H1 (cell line): ENCODE data around the gene UQCRC2. TPM values are rescaled to one million over a fixed set of nuclear protein-coding genes. Genes with fewer than 3 reads are reported as not detected.

Experiments
- ASH2L ChIP-seq: fragments of 200-600, 300-600 bp; sonication (generic); IDR thresholded peaks from one replicate; pipeline ENCODE4 v1.7.1; 2017; ENCODE audit warnings: low read length
- CBX8 ChIP-seq: fragments of 300-800, 300-1000 bp; sonication (generic); IDR thresholded peaks from 2 replicates; pipeline ENCODE4 v1.7.1; 2016; ENCODE audit warnings: low read depth, low read length, borderline replicate concordance
- CREB1 ChIP-seq: IDR thresholded peaks from 2 replicates; pipeline ENCODE4 v1.6.1; 2012; ENCODE audit warnings: inconsistent platforms
- EGR1 ChIP-seq: IDR thresholded peaks from 2 replicates; pipeline ENCODE4 v1.6.1; 2011; ENCODE audit warnings: low read depth, low read length, borderline replicate concordance
- GABPA ChIP-seq: IDR thresholded peaks from 2 replicates; pipeline ENCODE4 v1.6.1; 2011; ENCODE audit warnings: mild to moderate bottlenecking, low read length, moderate library complexity, borderline replicate concordance; ENCODE audit not compliant: insufficient read depth
- HDAC2 ChIP-seq, 2 experiments: fragments of 300-600 bp in 1 of 2; sonication (generic) in 1 of 2; IDR thresholded peaks; 2 replicates each; pipeline ENCODE4 v1.6.1; 2011 to 2012; ENCODE audit warnings: low read depth in 2 of 2, low read length in 2 of 2, mild to moderate bottlenecking in 2 of 2, moderate library complexity in 2 of 2, borderline replicate concordance in 1 of 2, inconsistent platforms in 1 of 2
- NRF1 ChIP-seq: IDR thresholded peaks from 2 replicates; pipeline ENCODE4 v1.6.1; 2011; ENCODE audit warnings: mild to moderate bottlenecking, low read depth, low read length, improper control_type of control experiment
- PHF8 ChIP-seq: fragments of 200-600 bp; sonication (generic); conservative IDR thresholded peaks from 2 replicates; pipeline ENCODE4 v1.7.1; 2012; ENCODE audit warnings: low read depth, mild to moderate bottlenecking, inconsistent platforms, low read length, moderate library complexity
- POLR2A ChIP-seq, 2 experiments: IDR thresholded peaks; 1 replicate in 1 of 2; 2 replicates in 1 of 2; pipeline ENCODE4 v1.6.1; 2011; ENCODE audit warnings: low read depth in 2 of 2, low read length in 2 of 2, mild to moderate bottlenecking in 2 of 2; ENCODE audit errors: control extremely low read depth in 1 of 2
- RXRA ChIP-seq: IDR thresholded peaks from 2 replicates; pipeline ENCODE4 v1.6.1; 2011; ENCODE audit warnings: low read depth, mild to moderate bottlenecking, low read length, moderate library complexity; ENCODE audit not compliant: insufficient read depth
- SIN3A ChIP-seq, 2 experiments: IDR thresholded peaks in 1 of 2; conservative IDR thresholded peaks in 1 of 2; 2 replicates each; pipeline ENCODE4 v1.6.1; 2011 to 2012; ENCODE audit warnings: low read length in 2 of 2, improper control_type of control experiment in 1 of 2, low read depth in 1 of 2, mild to moderate bottlenecking in 1 of 2
- SIRT6 ChIP-seq: IDR thresholded peaks from one replicate; pipeline ENCODE4 v1.7.1; 2012; ENCODE audit warnings: low read length, inconsistent platforms
- SP2 ChIP-seq: IDR thresholded peaks from 2 replicates; pipeline ENCODE4 v1.6.1; 2012; ENCODE audit warnings: mild to moderate bottlenecking, low read length, inconsistent platforms
- TCF12 ChIP-seq: IDR thresholded peaks from 2 replicates; pipeline ENCODE4 v1.6.1; 2011; ENCODE audit warnings: low read depth, mild to moderate bottlenecking, low read length
- polyA plus RNA-seq, 7 experiments: library from polyadenylated mRNA; depleted of rRNA in 3 of 7; stranded (reverse) in 5 of 7; unstranded in 2 of 7; fragments of >200 nt in 5 of 7; fragments of 200-250 nt in 2 of 7; gene quantifications; 1 replicate in 5 of 7; 2 replicates in 1 of 7; 4 replicates in 1 of 7; pipeline versions ENCODE4 v1.2.1 to v1.2.3, GENCODE V29; 2011 to 2013; ENCODE audit warnings: missing spikeins in 2 of 7, mixed read lengths in 2 of 7
- total RNA-seq: library from RNA; stranded (reverse); fragmentation: NEBNext Ultra II Directional; extraction: Animal tissue kit (Norgen Biotek cat#: 25700); gene quantifications from 2 replicates; pipeline ENCODE4 v1.2.1, GENCODE V29; 2021
- TF ChIP-seq, protein P1 (sequence below): IDR thresholded peaks from 2 replicates; pipeline ENCODE4 v1.6.1; 2011; ENCODE audit warnings: low read depth, mild to moderate bottlenecking, low read length; ENCODE audit not compliant: insufficient read depth
- TF ChIP-seq, protein P2 (sequence below): IDR thresholded peaks from 2 replicates; pipeline ENCODE4 v1.6.1; 2012; ENCODE audit warnings: inconsistent platforms
- TF ChIP-seq, protein P3 (sequence below): IDR thresholded peaks from 2 replicates; pipeline ENCODE4 v1.6.1; 2011; ENCODE audit warnings: low read length, improper control_type of control experiment

UQCRC2 gene
- total and polyA plus RNA-seq, 2 of the 8 experiments (the other 6 are each of a cell fraction or from before 2014, with no cell fraction given): 94.4 to 182 TPM

DNA sequence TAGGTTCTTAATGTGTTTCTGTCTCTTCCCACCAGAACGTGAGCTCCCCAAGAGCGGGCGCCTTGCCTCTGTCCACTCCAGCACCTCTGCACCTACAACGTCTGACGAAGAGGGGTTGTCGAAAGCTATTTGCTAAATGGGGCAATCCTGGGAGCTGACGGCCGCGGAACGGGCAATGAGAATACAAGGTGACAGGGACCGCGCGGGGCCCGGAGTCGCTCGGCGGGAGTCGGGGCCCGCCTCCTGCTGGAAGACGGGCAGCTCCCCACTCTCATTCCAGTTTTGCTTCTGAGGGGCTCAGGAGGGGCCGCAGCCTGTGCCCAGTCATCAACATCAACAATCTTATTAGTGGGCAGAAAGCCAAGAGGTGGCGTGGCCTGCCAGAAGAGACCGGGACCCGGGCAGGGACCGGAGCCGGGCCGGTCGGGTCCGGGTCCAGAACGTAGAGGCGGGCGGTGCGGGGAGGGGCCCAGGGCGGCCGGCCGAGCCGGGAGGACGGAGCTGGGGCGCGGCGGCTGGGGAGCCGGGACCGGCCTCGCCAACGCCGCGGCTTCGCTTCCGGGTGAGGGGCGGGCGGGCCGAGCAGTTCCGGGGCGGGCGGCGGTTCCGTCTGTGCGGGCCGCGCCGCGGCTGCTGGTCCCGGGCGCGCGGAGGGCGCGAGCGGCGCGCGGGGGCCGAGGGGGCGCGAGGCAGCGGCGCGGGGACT, 54.5 kb downstream of the UQCRC2 start, which contains the start of gene MOSMO (continued):
- TF ChIP-seq, protein P1, sequence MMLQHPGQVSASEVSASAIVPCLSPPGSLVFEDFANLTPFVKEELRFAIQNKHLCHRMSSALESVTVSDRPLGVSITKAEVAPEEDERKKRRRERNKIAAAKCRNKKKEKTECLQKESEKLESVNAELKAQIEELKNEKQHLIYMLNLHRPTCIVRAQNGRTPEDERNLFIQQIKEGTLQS: no peak
- TF ChIP-seq SIRT6 (no peak), POLR2A (IDR thresholded peaks at IDR 0.05; ENCODE audit: control extremely low read depth in 1 of 2, low read depth in 2 of 2, low read length in 2 of 2) (no peak), SIN3A (conservative IDR thresholded peaks at IDR 0.05 in 1 of 2, IDR thresholded peaks at IDR 0.05 in 1 of 2; ENCODE audit: low read depth in 1 of 2, low read length in 2 of 2) (peak; percentile 71 to 87; a peak in 3 of 4 replicates), SP2 (no peak), EGR1 (no peak), NRF1 (no peak), CBX8 (no peak), TCF12 (no peak), HDAC2 (IDR thresholded peaks at IDR 0.05; ENCODE audit: borderline replicate concordance in 1 of 2, low read depth in 2 of 2, low read length in 2 of 2) (0 out of 4 replicates have a peak, but pooled peaks have one; percentile 15 to 29), CREB1 (no peak), GABPA (peak; percentile 87; the same call in 1 of the 2 replicates), ASH2L (peak; percentile 89), RXRA (no peak), PHF8 (peak; percentile 60; the same call in 1 of the 2 replicates)
- TF ChIP-seq, protein P2, sequence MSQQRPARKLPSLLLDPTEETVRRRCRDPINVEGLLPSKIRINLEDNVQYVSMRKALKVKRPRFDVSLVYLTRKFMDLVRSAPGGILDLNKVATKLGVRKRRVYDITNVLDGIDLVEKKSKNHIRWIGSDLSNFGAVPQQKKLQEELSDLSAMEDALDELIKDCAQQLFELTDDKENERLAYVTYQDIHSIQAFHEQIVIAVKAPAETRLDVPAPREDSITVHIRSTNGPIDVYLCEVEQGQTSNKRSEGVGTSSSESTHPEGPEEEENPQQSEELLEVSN: no peak
- TF ChIP-seq, protein P3, sequence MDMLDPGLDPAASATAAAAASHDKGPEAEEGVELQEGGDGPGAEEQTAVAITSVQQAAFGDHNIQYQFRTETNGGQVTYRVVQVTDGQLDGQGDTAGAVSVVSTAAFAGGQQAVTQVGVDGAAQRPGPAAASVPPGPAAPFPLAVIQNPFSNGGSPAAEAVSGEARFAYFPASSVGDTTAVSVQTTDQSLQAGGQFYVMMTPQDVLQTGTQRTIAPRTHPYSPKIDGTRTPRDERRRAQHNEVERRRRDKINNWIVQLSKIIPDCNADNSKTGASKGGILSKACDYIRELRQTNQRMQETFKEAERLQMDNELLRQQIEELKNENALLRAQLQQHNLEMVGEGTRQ: no peak
